WTC11 (cell line): Measurements from ENCODE around the gene TSSK2. TPM values are rescaled to one million over a fixed set of nuclear protein-coding genes. Genes with fewer than 3 reads are reported as not detected.

Experiments
- ATAC-seq: fragments of 200-7000 bp; cut with Tn5 transposase; 2 replicates; pipeline ENCODE4 v1.10.0; 2021; ENCODE audit warnings: mild to moderate bottlenecking, moderate library complexity
- CTCF ChIA-PET: fragments of 300-600 bp; sonication (Branson Sonifier 250); formaldehyde crosslinking; loops from one replicate; lab custom pipeline; 2021; ENCODE audit warnings: antibody characterized with exemption; lab: Charles Lee
- POLR2A ChIA-PET: fragments of 350-600 bp; sonication (Branson Sonifier 250); formaldehyde crosslinking; loops from one replicate; lab custom pipeline; 2021; ENCODE audit warnings: antibody characterized with exemption; lab: Charles Lee
- DNase-seq: peaks from one replicate; pipeline ENCODE4 v3.0.0; 2021; ENCODE audit warnings: low spot score
- H3K27ac Mint-ChIP-seq: 2 replicates; pipeline ENCODE4 v1.8.0; 2021; ENCODE audit warnings: mixed read lengths
- H3K27me3 Mint-ChIP-seq: 2 replicates; pipeline ENCODE4 v1.8.0; 2021; ENCODE audit warnings: low read depth, mild to moderate bottlenecking, moderate library complexity, mixed read lengths
- H3K36me3 Mint-ChIP-seq: 2 replicates; pipeline ENCODE4 v1.8.0; 2021; ENCODE audit warnings: mixed read lengths
- H3K4me1 Mint-ChIP-seq: 2 replicates; pipeline ENCODE4 v1.8.0; 2022; ENCODE audit warnings: mixed read lengths
- H3K4me3 Mint-ChIP-seq: 2 replicates; pipeline ENCODE4 v1.8.0; 2021; ENCODE audit warnings: mild to moderate bottlenecking, moderate library complexity, mixed read lengths
- H3K9me3 Mint-ChIP-seq: 2 replicates; pipeline ENCODE4 v1.8.0; 2021; ENCODE audit warnings: mixed read lengths
- ARID4B ChIP-seq: sonication (generic); formaldehyde crosslinking; IDR thresholded peaks from 2 replicates; pipeline ENCODE4 v1.8.0; 2023; ENCODE audit warnings: missing genetic modification reagents, mild to moderate bottlenecking, borderline replicate concordance
- CBFB ChIP-seq: sonication (generic); formaldehyde crosslinking; IDR thresholded peaks from 2 replicates; pipeline ENCODE4 v1.8.1; 2022; ENCODE audit warnings: mild to moderate bottlenecking, low read depth, missing genetic modification reagents
- IRF2 ChIP-seq: sonication (generic); formaldehyde crosslinking; IDR thresholded peaks from 2 replicates; pipeline ENCODE4 v1.8.0; 2022; ENCODE audit warnings: low read depth, missing genetic modification reagents, borderline replicate concordance
- NR3C1 ChIP-seq: sonication (generic); formaldehyde crosslinking; conservative IDR thresholded peaks from 2 replicates; pipeline ENCODE4 v1.8.1; 2023; ENCODE audit warnings: low read depth, mild to moderate bottlenecking, missing genetic modification reagents
- PRRX2 ChIP-seq: fragments of 250-450 bp; sonication (Bioruptor Pico); IDR thresholded peaks from 2 replicates; pipeline ENCODE4 v1.8.0; 2021; ENCODE audit warnings: mild to moderate bottlenecking
- SP1 ChIP-seq: sonication (generic); formaldehyde crosslinking; conservative IDR thresholded peaks from 2 replicates; pipeline ENCODE4 v1.8.1; 2022; ENCODE audit warnings: missing genetic modification reagents
- STAT6 ChIP-seq: sonication (generic); formaldehyde crosslinking; conservative IDR thresholded peaks from 2 replicates; pipeline ENCODE4 v1.8.1; 2023; ENCODE audit warnings: mild to moderate bottlenecking, low read depth, missing genetic modification reagents, moderate library complexity
- ZNF121 ChIP-seq: sonication (generic); formaldehyde crosslinking; IDR thresholded peaks from 2 replicates; pipeline ENCODE4 v1.8.0; 2023; ENCODE audit warnings: missing genetic modification reagents
- ZNF232 ChIP-seq: sonication (generic); formaldehyde crosslinking; IDR thresholded peaks from 2 replicates; pipeline ENCODE4 v1.8.0; 2022; ENCODE audit warnings: mild to moderate bottlenecking, missing genetic modification reagents
- ZNF425 ChIP-seq: fragments of 250-450 bp; sonication (Bioruptor Pico); conservative IDR thresholded peaks from 2 replicates; pipeline ENCODE4 v1.9.0; 2021; ENCODE audit warnings: mild to moderate bottlenecking
- total RNA-seq: library from RNA; stranded (reverse); gene quantifications from 3 replicates; pipeline ENCODE4 v1.2.3, GENCODE V29; 2021

TSSK2 gene
- total RNA-seq, 1 experiment from 2014 or later: not detected

GRCh38 chr22:19149991-19150390 lies 18.9 kb downstream of the TSSK2 start, which contains the start of gene GSC2 (continued):
- TF ChIP-seq ARID4B (CRISPR knock-in tag) (no peak), ZNF121 (CRISPR knock-in tag) (no peak), ZNF425 (no peak), PRRX2 (CRISPR knock-in tag) (no peak), IRF2 (CRISPR knock-in tag) (no peak), SP1 (CRISPR knock-in tag) (no peak)

GRCh38 chr22:19150482-19151328 lies 19.6 kb downstream of the TSSK2 start:
- H3K36me3 Mint-ChIP-seq: peaks cover 4% of the 10 kb centered on the region; the same call in 1 of the 2 replicates
- POLR2A ChIA-PET: interaction anchor here (0.8 kb wide), 1 partner anchor 28 kb away, joined by 3 read pairs; the partner anchor contains the start of gene SLC25A1
- peak; percentile 33 for DNase-seq
- ATAC-seq: peak; percentile 12
- H3K9me3 Mint-ChIP-seq: 0 out of 2 replicates have a peak, but pooled peaks cover 4% of the 10 kb centered on the region
- peak overlapping the region; percentile 72 for H3K4me3 Mint-ChIP-seq
- no peak overlapping the region for H3K27ac Mint-ChIP-seq
- CTCF ChIA-PET: interaction anchor here (0.6 to 1.9 kb wide), 2 partner anchors 29 to 51 kb away, joined by 4 to 5 read pairs; no protein-coding TSS in a partner anchor
- TF ChIP-seq STAT6 (CRISPR knock-in tag) (no peak), NR3C1 (CRISPR knock-in tag) (no peak), CBFB (CRISPR knock-in tag) (no peak), ZNF232 (no peak)
- H3K27me3 Mint-ChIP-seq: peaks cover 83% of the 10 kb centered on the region
- peaks cover 16% of the 10 kb centered on the region for H3K4me1 Mint-ChIP-seq
